Suprapubic skin (tissue), 4 donors: ENCODE measurements around the gene ADAMTS17. TPM values are rescaled to one million over a fixed set of nuclear protein-coding genes. Genes with fewer than 3 reads are reported as not detected.

Experiments used
- DNase-seq, 2 donors: peaks; one replicate each; pipeline ENCODE4 v3.0.0-alpha.2; 2019; ENCODE audit warnings: low spot score in 2 of 2
- H3K27ac ChIP-seq: fragments of 200-600 bp; sonication (generic); one replicate; pipeline ENCODE4 v1.5.1; 2019
- H3K27me3 ChIP-seq: fragments of 200-600 bp; sonication (generic); one replicate; pipeline ENCODE4 v1.5.1; 2019
- H3K36me3 ChIP-seq: fragments of 200-600 bp; sonication (generic); one replicate; pipeline ENCODE4 v1.5.1; 2019
- H3K4me1 ChIP-seq: fragments of 200-600 bp; sonication (generic); one replicate; pipeline ENCODE4 v1.5.1; 2019
- H3K4me3 ChIP-seq: fragments of 200-600 bp; sonication (generic); one replicate; pipeline ENCODE4 v1.5.1; 2019; ENCODE audit warnings: mild to moderate bottlenecking
- H3K9me3 ChIP-seq: fragments of 200-600 bp; sonication (generic); one replicate; pipeline ENCODE4 v1.5.1; 2019
- CTCF ChIP-seq, 2 donors: fragments of 200-600 bp in 1 of 2; fragments of 450-650 bp in 1 of 2; sonication (generic) in 1 of 2; IDR thresholded peaks; one replicate each; pipeline ENCODE4 v1.5.1; 2016 to 2019; ENCODE audit warnings: antibody characterized with exemption in 2 of 2, mild to moderate bottlenecking in 1 of 2, moderate library complexity in 1 of 2
- EP300 ChIP-seq: sonication (generic); formaldehyde crosslinking; IDR thresholded peaks from one replicate; pipeline ENCODE4 v1.6.1; 2017; ENCODE audit warnings: antibody characterized with exemption
- POLR2A ChIP-seq, 2 donors: fragments of 450-650 bp; IDR thresholded peaks; one replicate each; pipeline ENCODE4 v1.6.1; 2017; ENCODE audit warnings: antibody characterized with exemption in 2 of 2, mild to moderate bottlenecking in 2 of 2, moderate library complexity in 2 of 2
- POLR2AphosphoS5 ChIP-seq, 3 donors: sonication (generic); formaldehyde crosslinking; IDR thresholded peaks; one replicate each; pipeline ENCODE4 v1.6.1; 2017; ENCODE audit warnings: antibody characterized with exemption in 3 of 3
- WGBS: methylation state at CpG from one replicate; pipeline ENCODE4 v1.1.5; 2018; 5-methylcytosine and 5-hydroxymethylcytosine counted together
- total RNA-seq, 4 donors: library from RNA; depleted of rRNA; stranded (reverse); fragments of >200 nt; gene quantifications; one replicate each; pipeline ENCODE4 v1.1.0, GENCODE V29; 2016

ADAMTS17 gene
- total RNA-seq, 4 donors from 2014 or later: 4.2 to 12.3 (median 6.3) TPM

- Histone ChIP-seq H3K36me3 (no peaks in the 10 kb centered on the region), H3K4me3 (no peak overlapping the region), H3K4me1 (no peaks in the 10 kb centered on the region), H3K9me3 (peaks cover 4% of the 10 kb centered on the region), H3K27me3 (no peaks in the 10 kb centered on the region), H3K27ac (no peak overlapping the region)
- TF ChIP-seq EP300 (no peak), CTCF (IDR thresholded peaks at IDR 0.05) (no peak), POLR2A (IDR thresholded peaks at IDR 0.05) (no peak), POLR2AphosphoS5 (IDR thresholded peaks at IDR 0.05) (no peak)
- DNase-seq: no peak
- 39% methylated on average over 8 of the region's 8 CpGs for WGBS
These were observed 189.3 kb downstream of the ADAMTS17 start for GRCh38 chr15:100152463-100152862.

- Histone ChIP-seq H3K27me3 (no peaks in the 10 kb centered on the region), H3K9me3 (peaks cover 8% of the 10 kb centered on the region), H3K36me3 (no peaks in the 10 kb centered on the region), H3K27ac (no peak overlapping the region), H3K4me3 (no peak overlapping the region), H3K4me1 (no peaks in the 10 kb centered on the region)
- DNase-seq: no peak
- 100% methylated on average over 2 of the region's 8 CpGs for WGBS
- TF ChIP-seq EP300: no peak
These were observed 190.9 kb downstream of the ADAMTS17 start for GRCh38 chr15:100150906-100151305.

- Histone ChIP-seq H3K4me1 (peaks cover 6% of the 10 kb centered on the region), H3K36me3 (no peaks in the 10 kb centered on the region), H3K27me3 (no peaks in the 10 kb centered on the region), H3K27ac (no peak overlapping the region), H3K4me3 (no peak overlapping the region), H3K9me3 (peaks cover 8% of the 10 kb centered on the region)
- DNase-seq: no peak
- TF ChIP-seq EP300: no peak
- TF ChIP-seq CTCF (IDR thresholded peaks at IDR 0.05): no peak
- TF ChIP-seq POLR2AphosphoS5 (IDR thresholded peaks at IDR 0.05): no peak
- TF ChIP-seq POLR2A (IDR thresholded peaks at IDR 0.05): no peak
- WGBS: 94% methylated on average over 3 of the region's 3 CpGs
These were observed 193.9 kb downstream of the ADAMTS17 start for GRCh38 chr15:100147828-100148227.

GRCh38 chr15:100143378-100143777 is 198.4 kb downstream of the ADAMTS17 start:
- 64% methylated on average over 1 of the region's 1 CpG for WGBS
- no peak for DNase-seq
- H3K4me1 ChIP-seq: peaks cover 12% of the 10 kb centered on the region
- peaks cover 8% of the 10 kb centered on the region for H3K9me3 ChIP-seq
- H3K4me3 ChIP-seq: no peak overlapping the region
- no peak for TF ChIP-seq EP300
- no peak for TF ChIP-seq CTCF (IDR thresholded peaks at IDR 0.05)
- no peak for TF ChIP-seq POLR2A (IDR thresholded peaks at IDR 0.05)
- TF ChIP-seq POLR2AphosphoS5 (IDR thresholded peaks at IDR 0.05): no peak
- no peaks in the 10 kb centered on the region for H3K27me3 ChIP-seq
- no peak overlapping the region for H3K27ac ChIP-seq
- H3K36me3 ChIP-seq: no peaks in the 10 kb centered on the region

GRCh38 chr15:100141311-100142001 is 200.3 kb downstream of the ADAMTS17 start:
- Histone ChIP-seq H3K9me3 (no peaks in the 10 kb centered on the region), H3K4me1 (peaks cover 12% of the 10 kb centered on the region), H3K4me3 (no peak overlapping the region), H3K27me3 (no peaks in the 10 kb centered on the region), H3K36me3 (no peaks in the 10 kb centered on the region), H3K27ac (no peak overlapping the region)
- 38% methylated on average over 8 of the region's 11 CpGs for WGBS
- DNase-seq: no peak
- TF ChIP-seq POLR2AphosphoS5 (IDR thresholded peaks at IDR 0.05) (no peak), EP300 (no peak), CTCF (IDR thresholded peaks at IDR 0.05) (no peak), POLR2A (IDR thresholded peaks at IDR 0.05) (no peak)
